Pons (tissue), 1 donor: ENCODE data around the gene HDAC4.
A peak's percentile ranks its signal among the peaks of the same experiment; 100 is the strongest.
"Not testable (repeated sequence)": the region's sequence is repeated elsewhere in the genome, so short reads cannot be mapped to it uniquely, and the experiment has no call there.

ENCODE experiments used
- DNase-seq: peaks from one replicate; pipeline ENCODE4 v3.0.0-alpha.2; 2016; ENCODE audit warnings: low spot score

HDAC4 gene

GRCh38 chr2:239294571-239295054, 106.2 kb downstream of the HDAC4 start:
- no peak for DNase-seq

GRCh38 chr2:239293775-239294430, 106.9 kb downstream of the HDAC4 start:
- no peak for DNase-seq

DNA sequence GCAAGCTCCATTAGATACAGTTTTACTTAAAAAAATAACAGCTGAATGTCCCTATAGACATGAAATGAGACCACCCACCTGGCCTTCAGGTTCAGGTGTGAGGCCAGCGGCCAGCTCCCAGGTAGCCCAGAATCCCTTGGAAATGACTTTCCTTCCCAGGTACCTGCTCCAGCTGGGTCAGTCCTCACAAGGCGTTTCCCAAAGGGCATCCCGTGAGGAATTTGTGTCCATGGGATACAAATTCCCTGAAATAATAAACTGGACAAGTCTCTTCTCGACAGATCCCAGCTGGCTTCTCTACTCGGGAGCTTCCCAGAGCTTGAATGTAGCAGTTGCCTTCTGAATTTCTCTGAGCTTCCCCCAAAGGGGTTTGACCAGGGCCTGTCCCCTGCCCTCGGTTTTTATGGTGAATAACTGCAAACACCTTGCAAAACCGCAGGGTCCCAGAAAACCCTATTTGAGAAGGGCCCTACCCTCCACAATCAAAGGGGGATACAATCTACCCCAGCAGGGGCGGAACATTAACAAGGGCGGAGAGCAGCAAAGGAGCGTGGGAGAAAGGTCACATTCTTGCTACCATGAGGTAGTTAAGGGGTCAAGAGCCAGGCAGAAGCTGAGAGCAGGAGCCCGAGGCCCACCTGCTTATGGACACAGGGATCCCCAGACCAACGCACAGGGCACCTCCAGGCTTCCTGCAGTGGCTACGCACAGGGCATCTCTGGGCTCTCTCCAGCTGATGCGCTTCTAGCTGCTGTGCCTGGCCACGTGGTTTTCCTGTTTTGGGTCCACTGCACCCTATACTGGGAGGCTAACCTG, 107.7 kb downstream of the HDAC4 start:
- no peak for DNase-seq

- no peak for DNase-seq
Observed at GRCh38 chr2:239292531-239292930, 108.3 kb downstream of the HDAC4 start.

- DNase-seq: peak; percentile 87
Observed at GRCh38 chr2:239291475-239292350, 109.1 kb downstream of the HDAC4 start.

- DNase-seq: peak; percentile 66
Observed at GRCh38 chr2:239290618-239291474, 110.0 kb downstream of the HDAC4 start.

- no peak for DNase-seq
Observed at GRCh38 chr2:239289545-239289944, 111.3 kb downstream of the HDAC4 start.

DNA sequence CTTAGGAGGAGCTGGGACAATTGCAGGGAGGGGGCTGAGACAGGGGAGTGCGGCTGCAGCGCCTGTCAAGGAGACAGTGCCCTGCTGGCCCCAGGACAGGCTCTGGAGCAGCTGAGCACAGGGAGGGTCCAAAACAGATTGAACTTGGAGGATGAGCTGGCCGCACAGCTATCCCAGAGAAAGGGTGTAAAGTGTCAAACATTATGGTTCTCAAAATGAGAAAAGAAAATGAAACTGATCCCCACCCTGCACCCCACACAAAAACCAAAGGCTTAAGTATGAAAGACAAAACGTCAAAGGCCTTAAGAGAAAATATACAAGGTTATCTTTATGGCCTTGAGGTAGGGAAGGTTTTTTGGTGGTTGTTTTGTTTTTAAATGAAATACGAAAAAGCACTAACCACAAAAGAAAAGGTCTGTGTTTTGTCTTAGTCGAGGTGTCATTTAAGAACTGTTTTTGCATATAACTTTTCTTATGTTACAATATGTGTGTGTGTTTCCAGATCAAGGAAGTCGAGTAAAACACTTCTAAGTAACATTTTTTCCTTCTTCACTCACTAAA, 111.8 kb downstream of the HDAC4 start:
- no peak for DNase-seq

GRCh38 chr2:239288237-239288636, 112.6 kb downstream of the HDAC4 start:
- no peak for DNase-seq

GRCh38 chr2:239287461-239287860, 113.4 kb downstream of the HDAC4 start:
- no peak for DNase-seq

- DNase-seq: no peak
Observed at GRCh38 chr2:239286901-239287300, 113.9 kb downstream of the HDAC4 start.

- DNase-seq: no peak
Observed at GRCh38 chr2:239285932-239286230, 114.9 kb downstream of the HDAC4 start.

DNA sequence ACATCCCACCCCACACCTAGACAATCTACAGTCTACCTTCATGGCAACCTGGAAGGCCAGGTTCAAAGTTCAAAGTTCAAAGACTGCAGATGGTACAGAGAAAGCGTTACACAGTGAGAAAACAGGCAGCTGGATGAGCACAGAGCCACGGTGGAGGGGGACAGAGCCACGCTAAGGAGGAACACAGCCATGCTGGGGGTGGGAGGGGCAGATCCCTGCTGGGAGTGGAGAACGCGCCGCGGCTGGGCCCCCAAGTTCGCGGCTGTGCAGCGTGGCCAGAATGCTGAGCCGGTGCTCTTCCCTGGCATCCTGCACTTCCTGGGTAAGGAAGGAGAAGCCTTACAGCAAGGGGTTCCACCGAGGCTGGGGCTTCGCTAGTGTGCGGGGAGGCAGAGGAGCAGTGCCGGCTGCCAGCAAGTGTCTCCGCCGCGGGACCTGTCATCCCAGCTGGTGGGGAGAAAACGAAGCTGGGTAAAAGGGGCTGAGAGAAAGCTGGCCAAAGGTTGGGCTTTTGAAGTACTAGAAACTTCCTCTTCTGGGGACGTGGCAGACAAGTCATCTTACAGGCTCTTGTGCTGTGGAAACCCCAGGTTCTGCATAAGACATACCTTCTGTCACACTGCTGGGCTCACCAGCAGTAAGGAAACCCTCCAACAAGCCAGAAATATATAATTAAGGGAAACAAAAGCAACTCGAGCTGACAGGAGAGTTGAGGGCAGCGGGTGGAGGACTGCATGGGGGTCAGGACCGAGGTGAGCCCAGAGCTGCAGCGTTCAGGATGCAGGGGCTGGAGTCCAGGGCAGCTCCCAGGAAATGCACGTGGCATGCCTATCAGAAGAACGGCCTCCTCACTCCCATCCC, 115.5 kb downstream of the HDAC4 start:
- DNase-seq: no peak

DNA sequence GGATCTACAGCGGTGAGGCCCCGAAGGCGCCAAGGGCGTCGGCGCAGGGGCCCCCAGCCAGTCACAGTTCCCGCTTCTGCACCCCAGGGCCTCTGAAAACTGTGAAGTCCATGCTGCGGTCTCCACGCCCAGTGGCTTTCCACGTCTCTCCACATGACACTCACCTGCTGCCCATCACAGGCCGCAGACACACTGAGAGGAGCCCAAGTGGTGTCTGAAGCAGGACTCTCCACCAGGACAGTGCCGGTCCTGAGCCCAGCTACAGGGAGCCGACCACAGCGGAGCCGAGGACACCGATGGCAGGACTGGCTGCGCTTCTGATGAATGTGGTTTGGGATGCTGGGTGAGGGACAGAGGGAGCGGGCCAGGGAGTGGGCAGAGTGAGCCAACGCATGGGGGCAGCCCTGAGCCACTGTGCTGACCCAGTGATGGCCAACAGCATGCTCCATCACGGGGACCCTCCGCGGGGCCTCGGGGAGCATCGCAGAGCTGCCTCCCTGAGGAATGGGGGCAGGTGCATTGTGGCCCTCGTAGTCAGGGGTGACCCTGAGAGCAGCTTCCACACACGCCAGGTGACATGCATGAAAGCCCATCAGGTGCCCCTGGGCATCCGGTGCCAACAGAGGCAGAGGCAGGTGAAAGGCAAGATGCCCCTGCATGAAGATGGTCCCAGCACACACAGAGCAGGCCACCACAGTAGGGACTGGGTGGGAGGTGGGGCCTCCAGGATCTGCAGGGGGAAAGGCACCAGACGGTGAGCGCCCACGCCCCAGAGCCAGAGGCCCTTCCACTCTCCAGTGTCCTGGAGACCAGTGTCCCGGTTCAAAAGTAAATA, 116.6 kb downstream of the HDAC4 start:
- DNase-seq: no peak

DNA sequence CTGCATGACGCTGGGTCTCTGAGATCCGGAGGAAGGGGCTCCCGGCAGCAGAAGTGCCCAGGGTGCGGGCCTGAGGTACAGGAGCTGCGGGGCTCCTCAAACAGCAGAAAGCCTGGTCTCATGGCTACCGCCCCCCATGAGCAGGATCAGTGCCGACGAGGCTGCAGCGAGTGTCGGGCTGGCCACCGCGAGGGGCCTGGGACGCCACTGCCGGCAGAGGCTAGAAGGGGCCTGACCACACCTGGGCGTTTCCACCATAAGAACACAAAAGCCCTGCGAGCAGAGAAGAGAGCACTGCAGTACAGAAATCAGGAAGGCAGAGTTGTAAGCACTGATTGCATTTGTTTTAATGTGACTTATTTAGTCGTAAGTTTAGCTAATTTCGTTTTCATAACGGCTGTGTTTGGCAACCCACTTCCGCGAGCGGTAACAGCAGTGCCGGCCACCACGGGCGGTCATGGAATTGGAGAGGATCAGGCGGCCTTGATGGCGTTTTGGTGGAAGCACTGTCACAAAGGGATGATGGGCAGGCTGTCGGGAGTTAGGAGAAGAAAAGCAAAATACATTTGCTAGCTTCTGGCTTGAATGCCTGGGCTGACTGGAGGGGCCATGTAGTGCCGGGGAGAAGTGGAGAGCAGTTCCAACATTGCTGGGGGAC, 117.4 kb downstream of the HDAC4 start:
- DNase-seq: no peak

GRCh38 chr2:239282448-239283287, 118.2 kb downstream of the HDAC4 start:
- DNase-seq: no peak

DNA sequence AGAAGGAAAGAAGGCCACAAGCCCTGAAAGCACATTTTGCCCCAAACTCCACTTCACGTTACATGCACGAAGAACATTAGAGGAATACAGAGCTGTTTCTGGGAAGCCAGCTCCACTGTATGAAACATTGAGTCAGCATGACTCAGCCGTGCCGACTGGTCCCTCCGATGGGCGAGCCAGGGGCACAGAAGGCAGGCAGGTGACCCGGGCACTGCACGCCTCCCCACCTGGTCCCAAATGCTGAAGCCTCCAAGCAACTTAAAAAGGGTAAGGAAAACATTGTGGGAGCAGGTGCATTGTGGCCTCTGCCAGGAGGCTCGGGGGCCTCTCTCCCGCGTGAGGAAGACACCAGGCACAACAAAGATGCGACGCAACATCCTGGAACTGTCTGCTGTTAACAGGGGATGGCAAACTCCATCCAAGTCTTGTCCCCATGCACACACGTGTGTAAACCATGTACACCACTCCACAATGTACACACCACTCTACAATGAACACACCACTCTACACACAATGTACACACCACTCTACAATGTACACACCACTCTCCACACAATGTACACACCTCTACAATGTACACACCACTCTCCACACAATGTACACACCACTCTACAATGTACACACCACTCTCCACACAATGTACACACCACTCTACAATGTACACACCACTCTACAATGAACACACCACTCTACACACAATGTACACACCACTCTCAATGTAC, 120.4 kb downstream of the HDAC4 start:
- DNase-seq: not testable (repeated sequence)
